GM12875 (cell line): ENCODE measurements around the gene UNC13B.

Experiments
- H3K4me3 ChIP-seq: one replicate; pipeline ENCODE4 v1.5.1; 2011; ENCODE audit warnings: low read depth, low read length, control low read depth
- TF ChIP-seq, protein P1 (sequence below): IDR thresholded peaks from 2 replicates; pipeline ENCODE4 v1.5.1; 2011; ENCODE audit warnings: low read depth, mild to moderate bottlenecking, control low read depth, inconsistent platforms, low read length, moderate library complexity, borderline replicate concordance; ENCODE audit not compliant: insufficient read depth

Gene UNC13B

DNA sequence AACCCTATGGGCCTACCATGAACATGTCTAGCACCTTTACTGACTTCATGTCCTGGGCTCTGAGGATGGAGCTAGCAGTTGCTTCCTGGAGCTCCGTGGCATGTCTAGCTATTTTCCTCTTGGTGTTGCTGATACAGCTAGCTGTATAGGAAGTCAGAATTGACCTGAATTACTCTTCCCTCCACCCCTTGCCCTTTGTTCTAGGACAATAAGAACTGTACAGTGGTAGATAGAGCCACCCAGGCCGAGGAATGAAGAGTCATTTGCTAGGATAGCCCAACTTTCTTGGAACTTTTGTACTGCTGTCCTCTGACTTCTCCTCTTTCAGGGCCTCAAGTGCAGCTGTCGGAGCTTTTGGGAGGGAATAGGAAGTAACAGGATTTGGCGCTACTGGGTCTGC is 218.2 kb downstream of the UNC13B start:
- H3K4me3 ChIP-seq = no peak overlapping the region
- TF ChIP-seq, protein P1, sequence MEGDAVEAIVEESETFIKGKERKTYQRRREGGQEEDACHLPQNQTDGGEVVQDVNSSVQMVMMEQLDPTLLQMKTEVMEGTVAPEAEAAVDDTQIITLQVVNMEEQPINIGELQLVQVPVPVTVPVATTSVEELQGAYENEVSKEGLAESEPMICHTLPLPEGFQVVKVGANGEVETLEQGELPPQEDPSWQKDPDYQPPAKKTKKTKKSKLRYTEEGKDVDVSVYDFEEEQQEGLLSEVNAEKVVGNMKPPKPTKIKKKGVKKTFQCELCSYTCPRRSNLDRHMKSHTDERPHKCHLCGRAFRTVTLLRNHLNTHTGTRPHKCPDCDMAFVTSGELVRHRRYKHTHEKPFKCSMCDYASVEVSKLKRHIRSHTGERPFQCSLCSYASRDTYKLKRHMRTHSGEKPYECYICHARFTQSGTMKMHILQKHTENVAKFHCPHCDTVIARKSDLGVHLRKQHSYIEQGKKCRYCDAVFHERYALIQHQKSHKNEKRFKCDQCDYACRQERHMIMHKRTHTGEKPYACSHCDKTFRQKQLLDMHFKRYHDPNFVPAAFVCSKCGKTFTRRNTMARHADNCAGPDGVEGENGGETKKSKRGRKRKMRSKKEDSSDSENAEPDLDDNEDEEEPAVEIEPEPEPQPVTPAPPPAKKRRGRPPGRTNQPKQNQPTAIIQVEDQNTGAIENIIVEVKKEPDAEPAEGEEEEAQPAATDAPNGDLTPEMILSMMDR = no peak

DNA sequence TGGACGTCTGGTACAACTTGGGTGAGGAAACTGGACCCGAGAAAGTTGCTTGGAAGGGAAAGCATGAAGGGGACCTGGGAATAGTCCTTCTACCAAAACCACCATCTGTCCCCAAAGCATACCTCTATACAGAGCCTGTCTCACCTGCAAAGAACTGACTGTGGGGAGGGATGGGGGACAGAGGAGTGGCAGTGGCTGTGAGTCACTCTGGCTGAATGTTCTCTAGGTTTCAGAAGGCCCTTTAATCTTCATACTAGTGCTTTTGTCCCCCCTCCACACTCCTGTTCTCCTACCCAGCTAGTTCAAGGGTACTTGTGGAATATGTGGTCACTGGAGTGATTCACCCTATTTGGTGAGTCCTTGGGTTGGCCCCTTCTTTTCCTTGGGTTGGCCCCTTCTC is 218.8 kb downstream of the UNC13B start:
- TF ChIP-seq, protein P1 = no peak
- no peak overlapping the region for H3K4me3 ChIP-seq

DNA sequence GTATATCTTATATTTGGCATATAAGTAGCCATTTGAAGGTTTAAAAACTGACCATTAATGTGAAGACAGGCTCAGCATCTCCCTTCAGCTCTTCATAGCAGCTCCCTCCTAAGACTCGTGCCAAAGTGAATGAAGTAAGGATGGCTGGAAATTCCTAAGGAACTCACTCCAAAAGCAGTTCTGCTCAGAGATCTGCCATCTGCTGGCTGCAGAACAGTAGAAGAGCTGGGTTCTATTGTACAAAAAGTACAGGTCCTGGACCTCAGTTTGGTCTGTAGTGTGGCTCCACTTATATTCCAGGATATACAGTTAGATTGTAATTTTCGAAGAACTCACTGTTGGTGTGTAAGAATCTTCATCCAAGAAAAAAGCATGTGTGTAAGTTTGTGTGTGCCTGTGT is 223.2 kb downstream of the UNC13B start:
- TF ChIP-seq, protein P1 = no peak
- H3K4me3 ChIP-seq = no peak overlapping the region

DNA sequence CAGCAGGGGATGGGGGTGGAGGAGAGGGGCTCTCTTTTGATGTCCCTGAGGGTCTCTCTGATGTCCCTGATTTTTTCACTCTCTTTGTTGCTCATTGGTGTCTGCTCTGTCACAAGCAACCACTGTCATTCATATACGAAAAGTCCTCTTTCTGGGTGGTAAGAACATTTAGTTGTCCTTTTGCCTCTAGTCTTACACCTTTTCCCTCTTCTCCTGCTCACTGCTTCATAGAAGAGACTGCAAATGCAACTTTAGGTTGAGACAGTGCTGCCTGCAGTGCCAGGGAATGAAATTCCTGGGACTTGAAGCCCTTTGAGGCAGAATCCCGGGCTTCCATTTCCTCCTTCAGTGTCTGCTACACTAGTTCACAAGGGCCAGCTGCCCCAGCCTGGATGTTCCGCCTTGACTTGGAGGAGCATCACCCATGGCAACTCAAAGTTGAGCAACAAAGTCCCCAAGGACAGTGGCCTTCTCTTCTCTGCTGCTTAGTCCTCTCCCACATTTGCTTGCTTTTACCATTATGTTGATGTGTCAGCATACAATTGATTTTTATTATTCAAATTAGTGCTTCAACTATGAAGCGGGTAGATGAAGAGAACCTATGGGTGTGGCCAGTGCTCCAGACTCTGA is 233.4 kb downstream of the UNC13B start:
- TF ChIP-seq, protein P1 = no peak
- no peak overlapping the region for H3K4me3 ChIP-seq

DNA sequence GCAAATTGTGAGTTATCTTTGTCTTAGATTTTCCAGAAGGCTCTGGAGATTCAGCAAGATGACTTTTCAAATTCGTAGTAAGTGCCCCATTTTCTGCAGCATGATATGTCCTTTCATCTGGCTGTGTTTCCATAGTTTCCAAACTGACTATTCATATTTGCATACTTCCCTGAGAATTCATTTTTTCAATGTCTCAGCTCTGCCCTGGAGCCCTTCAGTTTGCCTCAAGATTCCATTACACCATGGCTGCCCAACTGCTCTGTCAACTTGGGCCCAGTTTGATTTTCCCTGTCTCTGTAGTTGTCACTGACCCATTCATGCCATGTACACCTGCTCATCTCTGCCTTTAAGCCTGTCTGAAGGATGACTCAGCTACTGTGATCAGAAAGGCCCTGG is 233.9 kb downstream of the UNC13B start:
- TF ChIP-seq, protein P1 = no peak
- no peak overlapping the region for H3K4me3 ChIP-seq

DNA sequence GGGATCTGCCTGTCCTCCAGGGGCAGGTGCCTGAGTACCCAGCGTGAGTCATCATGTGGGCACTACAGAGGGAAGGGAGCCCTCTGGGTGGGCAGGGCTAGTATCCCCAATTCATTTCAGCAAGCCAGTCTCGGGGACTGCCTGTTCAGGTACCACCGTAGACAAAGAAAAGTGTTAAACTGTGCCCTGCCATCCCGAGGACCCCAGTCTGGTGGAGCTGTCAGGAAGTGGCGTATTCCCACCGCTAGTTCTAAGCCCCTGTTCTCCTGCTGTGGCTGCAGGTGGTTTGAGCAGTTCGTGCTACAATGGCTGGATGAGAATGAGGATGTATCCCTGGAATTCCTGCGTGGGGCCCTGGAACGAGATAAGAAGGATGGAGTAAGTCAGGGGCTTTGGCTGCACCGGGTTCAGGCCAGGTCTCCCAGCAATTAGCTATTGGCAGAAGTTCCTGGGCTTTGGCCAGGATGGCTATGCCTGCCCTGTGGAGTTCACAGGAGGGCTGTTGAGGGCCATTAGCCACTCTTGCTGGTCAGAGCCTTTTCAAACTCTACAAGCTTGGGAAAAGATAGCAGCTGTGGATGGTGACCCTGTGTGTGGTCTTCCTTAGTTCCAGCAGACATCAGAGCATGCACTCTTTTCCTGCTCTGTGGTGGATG is 234.9 kb downstream of the UNC13B start:
- TF ChIP-seq, protein P1 = no peak
- H3K4me3 ChIP-seq = no peak overlapping the region

DNA sequence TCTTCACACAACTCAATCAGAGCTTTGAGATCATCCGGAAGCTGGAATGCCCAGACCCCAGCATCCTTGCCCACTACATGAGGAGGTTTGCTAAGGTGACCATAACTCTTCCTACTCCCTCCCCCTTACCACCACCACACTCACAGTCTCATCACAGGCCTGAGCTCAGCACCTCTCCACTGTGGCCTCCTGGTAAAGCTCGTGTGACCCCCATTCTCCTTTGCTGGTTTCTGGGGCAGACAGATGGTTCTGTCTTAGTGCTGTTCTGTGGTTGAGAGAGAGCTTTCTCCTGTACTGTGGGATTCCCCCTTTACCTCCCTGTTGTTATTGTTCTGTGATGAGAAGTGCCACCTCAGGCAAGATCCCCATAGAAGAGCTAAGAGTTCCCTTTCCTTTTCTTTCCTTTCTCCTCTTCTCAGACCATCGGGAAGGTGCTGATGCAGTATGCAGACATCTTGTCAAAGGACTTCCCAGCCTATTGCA is 235.4 kb downstream of the UNC13B start:
- TF ChIP-seq, protein P1 = no peak
- H3K4me3 ChIP-seq = no peak overlapping the region
